ENCODE results near the gene SLC6A18. TPM values are rescaled to one million over a fixed set of nuclear protein-coding genes. Genes with fewer than 3 reads are reported as not detected.

The SLC6A18 gene
- total RNA-seq, 1 experiment from 2014 or later = not detected

- DNase-seq = no peak
- Mint-ChIP-seq H3K9me3 (ENCODE audit: low read depth, unreplicated experiment) (no peaks in the 10 kb centered on the region), H3K4me1 (ENCODE audit: low read depth, unreplicated experiment) (no peaks in the 10 kb centered on the region), H3K4me3 (ENCODE audit: low read depth, unreplicated experiment) (no peak overlapping the region), H3K27me3 (ENCODE audit: unreplicated experiment) (peaks cover 46% of the 10 kb centered on the region), H3K27ac (ENCODE audit: unreplicated experiment) (no peak overlapping the region), H3K36me3 (ENCODE audit: insufficient read depth, unreplicated experiment) (peaks cover 5% of the 10 kb centered on the region)
- BruUV-seq (replicated peaks) = no TSS peak
- CTCF ChIA-PET = no interaction called here
- intact Hi-C loops (cut with micrococcal nuclease; ENCODE audit: unreplicated experiment) = no loop called here
- TF ChIP-seq CTCF (IDR thresholded peaks at IDR 0.05; ENCODE audit: unreplicated experiment) = no peak
These were observed 36.5 kb downstream of the SLC6A18 start for GRCh38 chr5:1261643-1262042.

- H3K4me3 Mint-ChIP-seq (ENCODE audit: low read depth, unreplicated experiment) = no peak overlapping the region
- peaks cover 5% of the 10 kb centered on the region for H3K36me3 Mint-ChIP-seq (ENCODE audit: insufficient read depth, unreplicated experiment)
- intact Hi-C loops (cut with micrococcal nuclease; ENCODE audit: unreplicated experiment) = no loop called here
- no peaks in the 10 kb centered on the region for H3K4me1 Mint-ChIP-seq (ENCODE audit: low read depth, unreplicated experiment)
- no TSS peak for BruUV-seq (replicated peaks)
- H3K27me3 Mint-ChIP-seq (ENCODE audit: unreplicated experiment) = peaks cover 46% of the 10 kb centered on the region
- CTCF ChIA-PET = no interaction called here
- TF ChIP-seq CTCF (IDR thresholded peaks at IDR 0.05; ENCODE audit: unreplicated experiment) = no peak
- no peak overlapping the region for H3K27ac Mint-ChIP-seq (ENCODE audit: unreplicated experiment)
- DNase-seq = no peak
- no peaks in the 10 kb centered on the region for H3K9me3 Mint-ChIP-seq (ENCODE audit: low read depth, unreplicated experiment)
These were observed 37.2 kb downstream of the SLC6A18 start for GRCh38 chr5:1262381-1262780.

- no peak for TF ChIP-seq CTCF (IDR thresholded peaks at IDR 0.05; ENCODE audit: unreplicated experiment)
- Mint-ChIP-seq H3K27ac (ENCODE audit: unreplicated experiment) (no peak overlapping the region), H3K4me3 (ENCODE audit: low read depth, unreplicated experiment) (no peak overlapping the region), H3K4me1 (ENCODE audit: low read depth, unreplicated experiment) (no peaks in the 10 kb centered on the region), H3K27me3 (ENCODE audit: unreplicated experiment) (peaks cover 28% of the 10 kb centered on the region), H3K9me3 (ENCODE audit: low read depth, unreplicated experiment) (no peaks in the 10 kb centered on the region), H3K36me3 (ENCODE audit: insufficient read depth, unreplicated experiment) (peaks cover 5% of the 10 kb centered on the region)
- CTCF ChIA-PET = no interaction called here
- intact Hi-C loops (cut with micrococcal nuclease; ENCODE audit: unreplicated experiment) = no loop called here
- BruUV-seq (replicated peaks) = no TSS peak
- DNase-seq = no peak
These were observed 39.0 kb downstream of the SLC6A18 start for GRCh38 chr5:1264211-1264610.

- no peak overlapping the region for H3K27ac Mint-ChIP-seq (ENCODE audit: unreplicated experiment)
- no peak for DNase-seq
- no TSS peak for BruUV-seq (replicated peaks)
These were observed 39.8 kb downstream of the SLC6A18 start for GRCh38 chr5:1265026-1265425.

More at GRCh38 chr5:1265026-1265425, 39.8 kb downstream of the SLC6A18 start:
- Mint-ChIP-seq H3K36me3 (ENCODE audit: insufficient read depth, unreplicated experiment) (no peaks in the 10 kb centered on the region), H3K4me3 (ENCODE audit: low read depth, unreplicated experiment) (no peak overlapping the region), H3K9me3 (ENCODE audit: low read depth, unreplicated experiment) (no peaks in the 10 kb centered on the region), H3K27me3 (ENCODE audit: unreplicated experiment) (peaks cover 20% of the 10 kb centered on the region), H3K4me1 (ENCODE audit: low read depth, unreplicated experiment) (no peaks in the 10 kb centered on the region)
- CTCF ChIA-PET = interaction anchor here (0.9 kb wide), 1 partner anchor 12 kb away, joined by 3 read pairs; no protein-coding TSS in a partner anchor
- intact Hi-C loops (cut with micrococcal nuclease; ENCODE audit: unreplicated experiment) = no loop called here
- TF ChIP-seq CTCF (IDR thresholded peaks at IDR 0.05; ENCODE audit: unreplicated experiment) = no peak
